Gastrocnemius medialis (tissue), 4 donors: Measurements from ENCODE around the gene LONP2.

Experiments
- CTCF ChIP-seq, 5 experiments: fragments of 450-650 bp in 3 of 5; fragments of 200-600 bp in 2 of 5; sonication (generic) in 2 of 5; IDR thresholded peaks in 4 of 5; conservative IDR thresholded peaks in 1 of 5; 1 replicate in 4 of 5; 2 replicates in 1 of 5; pipeline ENCODE4 v1.5.1; 2016 to 2019; ENCODE audit warnings: antibody characterized with exemption in 5 of 5, mild to moderate bottlenecking in 3 of 5, moderate library complexity in 3 of 5
- POLR2A ChIP-seq, 2 donors: fragments of 450-650 bp; IDR thresholded peaks; one replicate each; pipeline ENCODE4 v1.6.1; 2017; ENCODE audit warnings: antibody characterized with exemption in 2 of 2, mild to moderate bottlenecking in 2 of 2, moderate library complexity in 2 of 2

- TF ChIP-seq POLR2A (IDR thresholded peaks at IDR 0.05) (no peak), CTCF (IDR thresholded peaks at IDR 0.05 in 4 of 5, conservative IDR thresholded peaks at IDR 0.05 in 1 of 5) (no peak)
These were observed 111.1 kb downstream of the LONP2 start for GRCh38 chr16:48354877-48355855.
